Progenitor cell of endocrine pancreas (in vitro differentiated cells): ENCODE data around the gene MACROD2. TPM values are rescaled to one million over a fixed set of nuclear protein-coding genes. Genes with fewer than 3 reads are reported as not detected.
"Not testable (repeated sequence)": the region's sequence is repeated elsewhere in the genome, so short reads cannot be mapped to it uniquely, and the experiment has no call there.

ENCODE experiments used
- DNase-seq: peaks from one replicate; pipeline ENCODE4 v3.0.0; 2021; ENCODE audit warnings: low spot score; ENCODE audit not compliant: unreplicated experiment
- H3K27ac Mint-ChIP-seq: 2 replicates; pipeline ENCODE4 v1.8.0; 2021; ENCODE audit warnings: mild to moderate bottlenecking, moderate library complexity, mixed read lengths
- H3K27me3 Mint-ChIP-seq: 2 replicates; pipeline ENCODE4 v1.8.0; 2021; ENCODE audit warnings: mixed read lengths
- H3K36me3 Mint-ChIP-seq: 2 replicates; pipeline ENCODE4 v1.8.0; 2022; ENCODE audit warnings: mixed read lengths; ENCODE audit not compliant: insufficient read depth
- H3K4me1 Mint-ChIP-seq: 2 replicates; pipeline ENCODE4 v1.8.0; 2021; ENCODE audit warnings: low read depth, mixed read lengths
- H3K4me3 Mint-ChIP-seq: 2 replicates; pipeline ENCODE4 v1.8.0; 2021; ENCODE audit warnings: low read depth, mild to moderate bottlenecking, moderate library complexity, mixed read lengths
- H3K9me3 Mint-ChIP-seq: 2 replicates; pipeline ENCODE4 v1.8.0; 2021; ENCODE audit warnings: low read depth, mixed read lengths
- CTCF ChIP-seq: fragments of 200-600 bp; sonication (generic); IDR thresholded peaks from one replicate; pipeline ENCODE4 v1.5.0; 2021; ENCODE audit warnings: antibody characterized with exemption, mild to moderate bottlenecking; ENCODE audit not compliant: unreplicated experiment
- total RNA-seq: library from RNA; stranded (reverse); gene quantifications from 2 replicates; pipeline ENCODE4 v1.2.1, GENCODE V29; 2021

MACROD2 gene
- total RNA-seq, 1 donor from 2014 or later = 7.6 TPM

GRCh38 chr20:14451458-14451857 is 456.1 kb downstream of the MACROD2 start:
- no peak overlapping the region for H3K27ac Mint-ChIP-seq
- peaks cover 3% of the 10 kb centered on the region for H3K9me3 Mint-ChIP-seq
- no peak overlapping the region for H3K4me3 Mint-ChIP-seq
- TF ChIP-seq CTCF = no peak
- H3K27me3 Mint-ChIP-seq = no peaks in the 10 kb centered on the region
- peaks cover 20% of the 10 kb centered on the region for H3K4me1 Mint-ChIP-seq
- no peak for DNase-seq
- no peaks in the 10 kb centered on the region for H3K36me3 Mint-ChIP-seq

- H3K27ac Mint-ChIP-seq = no peak overlapping the region
- H3K36me3 Mint-ChIP-seq = no peaks in the 10 kb centered on the region
- DNase-seq = no peak
- no peaks in the 10 kb centered on the region for H3K27me3 Mint-ChIP-seq
- no peak overlapping the region for H3K4me3 Mint-ChIP-seq
- peaks cover 3% of the 10 kb centered on the region for H3K9me3 Mint-ChIP-seq
- TF ChIP-seq CTCF = no peak
- peaks cover 20% of the 10 kb centered on the region for H3K4me1 Mint-ChIP-seq
Measured at GRCh38 chr20:14453259-14453658, 457.9 kb downstream of the MACROD2 start.

- H3K27me3 Mint-ChIP-seq = no peaks in the 10 kb centered on the region
- no peak for DNase-seq
- no peak for TF ChIP-seq CTCF
- no peak overlapping the region for H3K4me3 Mint-ChIP-seq
- H3K9me3 Mint-ChIP-seq = peaks cover 3% of the 10 kb centered on the region
- H3K36me3 Mint-ChIP-seq = no peaks in the 10 kb centered on the region
- no peak overlapping the region for H3K27ac Mint-ChIP-seq
- peaks cover 18% of the 10 kb centered on the region for H3K4me1 Mint-ChIP-seq
Measured at GRCh38 chr20:14454296-14454695, 459.0 kb downstream of the MACROD2 start.

GRCh38 chr20:14467104-14467827 is 471.9 kb downstream of the MACROD2 start:
- not testable (repeated sequence) for H3K27ac Mint-ChIP-seq, H3K4me3 Mint-ChIP-seq, H3K4me1 Mint-ChIP-seq, H3K36me3 Mint-ChIP-seq, DNase-seq, H3K27me3 Mint-ChIP-seq
- peaks cover 30% of the 10 kb centered on the region for H3K9me3 Mint-ChIP-seq

- no peak for DNase-seq
- H3K9me3 Mint-ChIP-seq = peaks cover 24% of the 10 kb centered on the region
- H3K4me3 Mint-ChIP-seq = no peak overlapping the region
- H3K27ac Mint-ChIP-seq = peak overlapping the region; percentile 50
- no peaks in the 10 kb centered on the region for H3K27me3 Mint-ChIP-seq
- H3K4me1 Mint-ChIP-seq = peaks cover 4% of the 10 kb centered on the region
- H3K36me3 Mint-ChIP-seq = peaks cover 2% of the 10 kb centered on the region
- TF ChIP-seq CTCF = no peak
Measured at GRCh38 chr20:14470231-14470899, 475.0 kb downstream of the MACROD2 start.
